ENCODE results near the gene BACH2. TPM values are rescaled to one million over a fixed set of nuclear protein-coding genes. Genes with fewer than 3 reads are reported as not detected.

The BACH2 gene
- total and polyA plus RNA-seq, 2 donors (not counting 1 experiment from before 2014, with no cell fraction given) = 2.2 to 2.6 TPM

DNA sequence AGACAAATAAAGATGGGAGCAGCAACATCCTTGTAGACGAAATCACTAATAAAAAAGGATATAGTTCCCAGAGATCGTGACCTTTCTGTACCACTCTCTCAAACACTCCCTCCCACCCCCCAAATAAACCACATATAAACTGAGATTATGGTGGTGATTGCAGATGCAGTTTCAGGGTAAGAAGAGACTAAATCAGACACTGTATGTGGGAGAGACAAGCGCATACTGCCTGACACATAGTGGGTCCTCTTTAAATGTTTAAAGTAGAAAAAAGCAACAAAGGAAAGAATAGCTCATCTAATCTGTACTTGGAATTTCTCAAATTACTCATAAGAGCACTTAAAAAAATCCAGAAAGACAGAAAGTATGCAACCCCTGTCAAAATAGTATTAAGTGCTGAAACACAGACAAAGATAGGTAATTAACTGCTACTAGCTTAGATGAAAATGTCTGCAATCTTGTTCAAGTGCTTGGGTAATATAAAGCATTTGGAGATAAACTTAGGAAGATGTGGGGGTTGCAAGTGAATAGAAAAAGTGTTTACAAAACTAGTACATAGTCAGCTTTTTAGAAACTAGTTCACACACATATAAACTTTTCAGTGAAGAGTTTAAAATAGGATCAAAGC is 151.6 kb downstream of the BACH2 start:
- Histone ChIP-seq H3K36me3 (ENCODE audit: control insufficient read depth, insufficient read depth, low read length) (no peaks in the 10 kb centered on the region), H4K20me1 (ENCODE audit: control insufficient read depth, extremely low read depth, insufficient read depth, low read length) (no peaks in the 10 kb centered on the region), H3K4me2 (ENCODE audit: extremely low read depth, insufficient read depth, low read length) (no peak overlapping the region), H3K9ac (ENCODE audit: insufficient read depth, low read length) (no peak overlapping the region), H3K79me2 (ENCODE audit: control insufficient read depth, insufficient read depth, low read length) (no peaks in the 10 kb centered on the region), H3K4me3 (replicated peaks in 1 of 4; ENCODE audit: control extremely low read depth in 1 of 4, insufficient read depth in 1 of 4, low read depth in 3 of 4, low read length in 4 of 4) (no peak overlapping the region), H3K9me3 (ENCODE audit: control insufficient read depth, insufficient read depth, low read depth, low read length) (no peaks in the 10 kb centered on the region), H3K27ac (ENCODE audit: insufficient read depth, low read length) (no peak overlapping the region), H2AFZ (ENCODE audit: low read length) (no peak overlapping the region), H3K27me3 (ENCODE audit: control insufficient read depth, insufficient read depth, low read length) (no peaks in the 10 kb centered on the region), H3K4me1 (ENCODE audit: control insufficient read depth, extremely low read depth, insufficient read depth, low read length) (no peaks in the 10 kb centered on the region)
- no peak for TF ChIP-seq EZH2 (IDR thresholded peaks at IDR 0.05; ENCODE audit: low read length, missing control alignments)
- TF ChIP-seq, protein P1, sequence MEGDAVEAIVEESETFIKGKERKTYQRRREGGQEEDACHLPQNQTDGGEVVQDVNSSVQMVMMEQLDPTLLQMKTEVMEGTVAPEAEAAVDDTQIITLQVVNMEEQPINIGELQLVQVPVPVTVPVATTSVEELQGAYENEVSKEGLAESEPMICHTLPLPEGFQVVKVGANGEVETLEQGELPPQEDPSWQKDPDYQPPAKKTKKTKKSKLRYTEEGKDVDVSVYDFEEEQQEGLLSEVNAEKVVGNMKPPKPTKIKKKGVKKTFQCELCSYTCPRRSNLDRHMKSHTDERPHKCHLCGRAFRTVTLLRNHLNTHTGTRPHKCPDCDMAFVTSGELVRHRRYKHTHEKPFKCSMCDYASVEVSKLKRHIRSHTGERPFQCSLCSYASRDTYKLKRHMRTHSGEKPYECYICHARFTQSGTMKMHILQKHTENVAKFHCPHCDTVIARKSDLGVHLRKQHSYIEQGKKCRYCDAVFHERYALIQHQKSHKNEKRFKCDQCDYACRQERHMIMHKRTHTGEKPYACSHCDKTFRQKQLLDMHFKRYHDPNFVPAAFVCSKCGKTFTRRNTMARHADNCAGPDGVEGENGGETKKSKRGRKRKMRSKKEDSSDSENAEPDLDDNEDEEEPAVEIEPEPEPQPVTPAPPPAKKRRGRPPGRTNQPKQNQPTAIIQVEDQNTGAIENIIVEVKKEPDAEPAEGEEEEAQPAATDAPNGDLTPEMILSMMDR (conservative IDR thresholded peaks at IDR 0.05 in 1 of 2, IDR thresholded peaks at IDR 0.05 in 1 of 2; ENCODE audit: low read depth in 1 of 2, low read length in 2 of 2) = no peak
- peak in 1 of 2 donors; percentile 58 for DNase-seq (ENCODE audit: low read depth in 2 of 2)

DNA sequence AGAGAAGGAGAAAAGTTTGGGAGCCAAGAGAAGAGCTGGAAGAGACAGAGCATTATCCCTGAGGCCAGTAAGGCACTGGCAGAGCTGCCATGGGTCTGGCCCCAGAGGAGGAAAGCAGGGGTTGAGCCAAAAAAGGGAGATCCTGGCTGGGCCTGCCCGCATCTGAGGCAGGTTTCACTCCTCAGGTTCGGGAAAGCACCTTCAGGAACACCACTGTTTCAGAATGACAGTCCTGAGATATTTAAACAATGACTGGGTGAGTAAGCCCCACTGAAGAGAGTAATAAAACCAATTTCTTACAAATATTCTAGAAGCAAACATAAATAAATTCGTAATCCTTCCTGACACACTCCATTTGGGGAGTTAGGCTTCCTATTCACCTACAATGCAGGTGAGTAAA is 152.2 kb downstream of the BACH2 start:
- H3K27ac ChIP-seq (ENCODE audit: insufficient read depth, low read length) = no peak overlapping the region
- H3K79me2 ChIP-seq (ENCODE audit: control insufficient read depth, insufficient read depth, low read length) = no peaks in the 10 kb centered on the region
- H3K36me3 ChIP-seq (ENCODE audit: control insufficient read depth, insufficient read depth, low read length) = no peaks in the 10 kb centered on the region
- DNase-seq (ENCODE audit: low read depth in 2 of 2) = no peak
- H3K4me1 ChIP-seq (ENCODE audit: control insufficient read depth, extremely low read depth, insufficient read depth, low read length) = no peaks in the 10 kb centered on the region
- TF ChIP-seq, protein P1 (conservative IDR thresholded peaks at IDR 0.05 in 1 of 2, IDR thresholded peaks at IDR 0.05 in 1 of 2; ENCODE audit: low read depth in 1 of 2, low read length in 2 of 2) = no peak
- TF ChIP-seq EZH2 (IDR thresholded peaks at IDR 0.05; ENCODE audit: low read length, missing control alignments) = no peak
- H4K20me1 ChIP-seq (ENCODE audit: control insufficient read depth, extremely low read depth, insufficient read depth, low read length) = no peaks in the 10 kb centered on the region
- no peak overlapping the region for H3K4me2 ChIP-seq (ENCODE audit: extremely low read depth, insufficient read depth, low read length)
- H3K9ac ChIP-seq (ENCODE audit: insufficient read depth, low read length) = no peak overlapping the region
- no peak overlapping the region for H3K4me3 ChIP-seq (replicated peaks in 1 of 4; ENCODE audit: control extremely low read depth in 1 of 4, insufficient read depth in 1 of 4, low read depth in 3 of 4, low read length in 4 of 4)
- H2AFZ ChIP-seq (ENCODE audit: low read length) = no peak overlapping the region
- no peaks in the 10 kb centered on the region for H3K27me3 ChIP-seq (ENCODE audit: control insufficient read depth, insufficient read depth, low read length)
- H3K9me3 ChIP-seq (ENCODE audit: control insufficient read depth, insufficient read depth, low read depth, low read length) = no peaks in the 10 kb centered on the region

DNA sequence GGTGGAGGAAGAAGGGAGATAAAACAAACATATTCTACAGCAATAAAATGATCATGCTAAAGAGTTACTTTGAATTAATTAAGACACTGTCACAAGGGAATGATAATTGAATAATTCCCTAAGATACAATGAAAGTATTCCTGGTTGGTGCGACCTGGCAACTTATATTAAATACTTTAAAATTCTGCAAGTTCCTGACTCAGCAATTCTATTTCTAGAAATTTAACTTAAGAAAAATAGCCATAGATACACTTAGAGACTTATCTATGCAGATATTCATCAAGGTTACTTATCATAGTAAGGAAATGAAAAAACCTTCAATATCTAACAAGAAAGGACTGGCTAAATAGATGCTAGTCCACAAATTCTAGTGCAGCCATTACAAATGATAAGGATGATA is 156.0 kb downstream of the BACH2 start:
- H3K27me3 ChIP-seq (ENCODE audit: control insufficient read depth, insufficient read depth, low read length) = no peaks in the 10 kb centered on the region
- no peaks in the 10 kb centered on the region for H3K36me3 ChIP-seq (ENCODE audit: control insufficient read depth, insufficient read depth, low read length)
- H3K27ac ChIP-seq (ENCODE audit: insufficient read depth, low read length) = no peak overlapping the region
- no peak for DNase-seq (ENCODE audit: low read depth in 2 of 2)
- no peaks in the 10 kb centered on the region for H3K79me2 ChIP-seq (ENCODE audit: control insufficient read depth, insufficient read depth, low read length)
- no peak overlapping the region for H2AFZ ChIP-seq (ENCODE audit: low read length)
- no peaks in the 10 kb centered on the region for H3K9me3 ChIP-seq (ENCODE audit: control insufficient read depth, insufficient read depth, low read depth, low read length)
- H3K4me3 ChIP-seq (replicated peaks in 1 of 4; ENCODE audit: control extremely low read depth in 1 of 4, insufficient read depth in 1 of 4, low read depth in 3 of 4, low read length in 4 of 4) = no peak overlapping the region
- no peak overlapping the region for H3K9ac ChIP-seq (ENCODE audit: insufficient read depth, low read length)
- H3K4me1 ChIP-seq (ENCODE audit: control insufficient read depth, extremely low read depth, insufficient read depth, low read length) = peaks cover 8% of the 10 kb centered on the region
- H3K4me2 ChIP-seq (ENCODE audit: extremely low read depth, insufficient read depth, low read length) = no peak overlapping the region
- TF ChIP-seq, protein P1 (conservative IDR thresholded peaks at IDR 0.05 in 1 of 2, IDR thresholded peaks at IDR 0.05 in 1 of 2; ENCODE audit: low read depth in 1 of 2, low read length in 2 of 2) = no peak
- TF ChIP-seq EZH2 (IDR thresholded peaks at IDR 0.05; ENCODE audit: low read length, missing control alignments) = no peak
- no peaks in the 10 kb centered on the region for H4K20me1 ChIP-seq (ENCODE audit: control insufficient read depth, extremely low read depth, insufficient read depth, low read length)

Measured in fibroblast of lung (primary cell).